Neural cell (in vitro differentiated cells): ENCODE results near the gene DYNC1I2. TPM values are rescaled to one million over a fixed set of nuclear protein-coding genes. Genes with fewer than 3 reads are reported as not detected.

Experiments used
- H2AFZ ChIP-seq: fragments of 200-600, 300-800 bp; sonication (generic), shearing (Covaris generic); 2 replicates; pipeline ENCODE4 v1.6.0; 2014; ENCODE audit warnings: low read depth, mild to moderate bottlenecking, antibody characterized with exemption, low read length, moderate library complexity
- H3F3A ChIP-seq: fragments of 200-600 bp; shearing (Covaris generic); 2 replicates; pipeline ENCODE4 v1.6.1; 2016; ENCODE audit warnings: mild to moderate bottlenecking, moderate library complexity, mixed read lengths, antibody characterized with exemption, low read length; ENCODE audit not compliant: insufficient read depth, poor library complexity, severe bottlenecking
- H3K27ac ChIP-seq: fragments of 200-600, 300-800 bp; sonication (generic), shearing (Covaris generic); 2 replicates; pipeline ENCODE4 v1.5.1; 2014; ENCODE audit warnings: mild to moderate bottlenecking, low read length, moderate library complexity
- H3K27me3 ChIP-seq: fragments of 300-800, 200-600 bp; sonication (generic), shearing (Covaris generic); 2 replicates; pipeline ENCODE4 v1.6.0; 2014; ENCODE audit warnings: mild to moderate bottlenecking, low read depth, low read length, moderate library complexity; ENCODE audit not compliant: insufficient read depth
- H3K36me3 ChIP-seq: fragments of 300-800, 200-600 bp; sonication (generic), shearing (Covaris generic); 2 replicates; pipeline ENCODE4 v1.5.1; 2014; ENCODE audit warnings: mild to moderate bottlenecking, antibody characterized with exemption, low read length, moderate library complexity; ENCODE audit not compliant: insufficient read depth
- H3K4me2 ChIP-seq: fragments of 300-800, 200-600 bp; sonication (generic), shearing (Covaris generic); 2 replicates; pipeline ENCODE4 v1.6.0; 2014; ENCODE audit warnings: mild to moderate bottlenecking, low read length
- H3K4me3 ChIP-seq: fragments of 300-800, 200-600 bp; sonication (generic), shearing (Covaris generic); 2 replicates; pipeline ENCODE4 v1.5.1; 2014; ENCODE audit warnings: mild to moderate bottlenecking, low read length, moderate library complexity
- H3K79me2 ChIP-seq: fragments of 200-600 bp; shearing (Covaris generic); replicated peaks from 2 replicates; pipeline ENCODE4 v1.6.0; 2014; ENCODE audit warnings: mild to moderate bottlenecking, low read length, moderate library complexity; ENCODE audit not compliant: insufficient read depth
- H3K9ac ChIP-seq: fragments of 300-800, 200-600 bp; sonication (generic), shearing (Covaris generic); 2 replicates; pipeline ENCODE4 v1.6.1; 2016; ENCODE audit warnings: mild to moderate bottlenecking, low read length, mixed read lengths
- H3K9me2 ChIP-seq: fragments of 200-600 bp; shearing (Covaris generic); 2 replicates; pipeline ENCODE4 v1.6.1; 2016; ENCODE audit warnings: mild to moderate bottlenecking, low read length, mixed read lengths; ENCODE audit not compliant: insufficient read depth
- H3K9me3 ChIP-seq: fragments of 200-600, 300-800 bp; sonication (generic), shearing (Covaris generic); 2 replicates; pipeline ENCODE4 v1.6.1; 2016; ENCODE audit warnings: mild to moderate bottlenecking, mixed run types, low read length, moderate library complexity, mixed read lengths
- H4K20me1 ChIP-seq: fragments of 200-600 bp; shearing (Covaris generic); 2 replicates; pipeline ENCODE4 v1.6.1; 2016; ENCODE audit warnings: mild to moderate bottlenecking, mixed run types; ENCODE audit not compliant: insufficient read depth
- EP300 ChIP-seq: fragments of 450-650 bp; conservative IDR thresholded peaks from 2 replicates; pipeline ENCODE4 v1.6.1; 2014; ENCODE audit warnings: antibody characterized with exemption, mild to moderate bottlenecking, moderate library complexity; ENCODE audit not compliant: poor library complexity, severe bottlenecking
- EZH2 ChIP-seq: fragments of 200-600, 300-800 bp; shearing (Covaris generic), sonication (generic); IDR thresholded peaks from 2 replicates; pipeline ENCODE4 v1.6.1; 2014; ENCODE audit warnings: antibody characterized with exemption, low read length, borderline replicate concordance, mild to moderate bottlenecking; ENCODE audit not compliant: insufficient read depth, poor library complexity, severe bottlenecking
- MXI1 ChIP-seq: fragments of 450-650 bp; conservative IDR thresholded peaks from 2 replicates; pipeline ENCODE4 v1.6.1; 2014; ENCODE audit warnings: antibody characterized with exemption, mild to moderate bottlenecking; ENCODE audit not compliant: poor library complexity, severe bottlenecking
- POLR2AphosphoS5 ChIP-seq: IDR thresholded peaks from 2 replicates; pipeline ENCODE4 v1.6.1; 2012
- RAD21 ChIP-seq: fragments of 450-650 bp; conservative IDR thresholded peaks from 2 replicates; pipeline ENCODE4 v1.6.1; 2014; ENCODE audit warnings: antibody characterized with exemption, mild to moderate bottlenecking, moderate library complexity
- REST ChIP-seq: IDR thresholded peaks from 2 replicates; pipeline ENCODE4 v1.6.1; 2012; ENCODE audit warnings: borderline replicate concordance
- SMC3 ChIP-seq: fragments of 450-650 bp; conservative IDR thresholded peaks from 2 replicates; pipeline ENCODE4 v1.6.1; 2014; ENCODE audit warnings: antibody characterized with exemption, mild to moderate bottlenecking, moderate library complexity; ENCODE audit not compliant: poor library complexity
- TAF1 ChIP-seq: IDR thresholded peaks from 2 replicates; pipeline ENCODE4 v1.6.1; 2012; ENCODE audit warnings: low read depth
- polyA plus RNA-seq: library from polyadenylated mRNA; depleted of rRNA; stranded (reverse); fragments of >200 nt; gene quantifications from 2 replicates; pipeline ENCODE4 v1.2.3, GENCODE V29; 2014
- TF ChIP-seq, protein P1 (sequence below): fragments of 450-650 bp; IDR thresholded peaks from 2 replicates; pipeline ENCODE4 v1.5.1; 2014; ENCODE audit warnings: antibody characterized with exemption, mild to moderate bottlenecking, moderate library complexity; ENCODE audit not compliant: poor library complexity, severe bottlenecking

DYNC1I2 gene
- polyA plus RNA-seq, 1 donor from 2014 or later: 561 TPM

DNA sequence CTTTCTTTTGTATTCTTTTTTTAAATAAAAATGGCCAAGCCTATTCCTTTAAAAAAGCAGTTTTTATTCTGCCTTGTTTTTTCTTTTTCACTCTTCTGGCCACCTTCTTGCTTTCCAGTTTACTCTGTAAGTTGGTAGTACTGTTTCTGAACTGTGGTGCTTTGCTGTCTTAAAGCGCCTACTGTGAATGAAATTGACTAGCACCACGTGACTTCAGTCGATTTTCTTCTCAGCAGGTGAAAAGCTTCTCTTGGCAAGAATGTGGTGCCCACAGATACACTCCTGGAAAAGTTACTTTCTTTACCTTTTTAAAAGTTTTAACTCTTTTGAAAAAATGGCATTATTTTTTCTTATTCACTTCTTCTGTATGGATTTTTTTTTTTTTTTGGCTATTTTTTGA lies 32.4 kb downstream of the DYNC1I2 start:
- Histone ChIP-seq H3K27ac (no peak overlapping the region), H4K20me1 (no peaks in the 10 kb centered on the region), H3K9ac (no peak overlapping the region), H3K9me3 (no peaks in the 10 kb centered on the region), H3K4me3 (no peak overlapping the region), H3K27me3 (no peaks in the 10 kb centered on the region), H3K36me3 (no peaks in the 10 kb centered on the region), H2AFZ (no peak overlapping the region), H3F3A (peaks cover 3% of the 10 kb centered on the region), H3K4me2 (no peak overlapping the region), H3K9me2 (no peaks in the 10 kb centered on the region), H3K79me2 (no peaks in the 10 kb centered on the region)
- no peak for TF ChIP-seq RAD21
- TF ChIP-seq, protein P1, sequence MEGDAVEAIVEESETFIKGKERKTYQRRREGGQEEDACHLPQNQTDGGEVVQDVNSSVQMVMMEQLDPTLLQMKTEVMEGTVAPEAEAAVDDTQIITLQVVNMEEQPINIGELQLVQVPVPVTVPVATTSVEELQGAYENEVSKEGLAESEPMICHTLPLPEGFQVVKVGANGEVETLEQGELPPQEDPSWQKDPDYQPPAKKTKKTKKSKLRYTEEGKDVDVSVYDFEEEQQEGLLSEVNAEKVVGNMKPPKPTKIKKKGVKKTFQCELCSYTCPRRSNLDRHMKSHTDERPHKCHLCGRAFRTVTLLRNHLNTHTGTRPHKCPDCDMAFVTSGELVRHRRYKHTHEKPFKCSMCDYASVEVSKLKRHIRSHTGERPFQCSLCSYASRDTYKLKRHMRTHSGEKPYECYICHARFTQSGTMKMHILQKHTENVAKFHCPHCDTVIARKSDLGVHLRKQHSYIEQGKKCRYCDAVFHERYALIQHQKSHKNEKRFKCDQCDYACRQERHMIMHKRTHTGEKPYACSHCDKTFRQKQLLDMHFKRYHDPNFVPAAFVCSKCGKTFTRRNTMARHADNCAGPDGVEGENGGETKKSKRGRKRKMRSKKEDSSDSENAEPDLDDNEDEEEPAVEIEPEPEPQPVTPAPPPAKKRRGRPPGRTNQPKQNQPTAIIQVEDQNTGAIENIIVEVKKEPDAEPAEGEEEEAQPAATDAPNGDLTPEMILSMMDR: no peak
- TF ChIP-seq EZH2: no peak
- TF ChIP-seq SMC3: no peak
- TF ChIP-seq POLR2AphosphoS5: no peak
- TF ChIP-seq MXI1: no peak
- TF ChIP-seq REST: no peak
- TF ChIP-seq EP300: no peak
- TF ChIP-seq TAF1: no peak

GRCh38 chr2:171723716-171724683 lies 36.7 kb downstream of the DYNC1I2 start:
- H3K9ac ChIP-seq: peak overlapping the region; percentile 54
- no peaks in the 10 kb centered on the region for H3K27me3 ChIP-seq
- H3K79me2 ChIP-seq: peaks cover 21% of the 10 kb centered on the region
- H3K9me3 ChIP-seq: no peaks in the 10 kb centered on the region
- peaks cover 10% of the 10 kb centered on the region for H3K36me3 ChIP-seq
- H4K20me1 ChIP-seq: no peaks in the 10 kb centered on the region
- H3K27ac ChIP-seq: peak overlapping the region; percentile 90
- H2AFZ ChIP-seq: no peak overlapping the region
- peak overlapping the region; percentile 71 for H3K4me2 ChIP-seq
- no peaks in the 10 kb centered on the region for H3K9me2 ChIP-seq
- peak overlapping the region; percentile 54 for H3K4me3 ChIP-seq
- peaks cover 3% of the 10 kb centered on the region for H3F3A ChIP-seq
- TF ChIP-seq RAD21 (peak; percentile 23), EP300 (peak; percentile 98), POLR2AphosphoS5 (peak; percentile 99), TAF1 (no peak), MXI1 (peak; percentile 41), SMC3 (peak; percentile 14), EZH2 (no peak), REST (peak; percentile 93)
- TF ChIP-seq, protein P1: peak; percentile 40
